ENCODE results near the gene TMEM163. TPM values are rescaled to one million over a fixed set of nuclear protein-coding genes. Genes with fewer than 3 reads are reported as not detected.

TMEM163 gene
- total RNA-seq, 1 donor from 2014 or later = 2.4 TPM

DNA sequence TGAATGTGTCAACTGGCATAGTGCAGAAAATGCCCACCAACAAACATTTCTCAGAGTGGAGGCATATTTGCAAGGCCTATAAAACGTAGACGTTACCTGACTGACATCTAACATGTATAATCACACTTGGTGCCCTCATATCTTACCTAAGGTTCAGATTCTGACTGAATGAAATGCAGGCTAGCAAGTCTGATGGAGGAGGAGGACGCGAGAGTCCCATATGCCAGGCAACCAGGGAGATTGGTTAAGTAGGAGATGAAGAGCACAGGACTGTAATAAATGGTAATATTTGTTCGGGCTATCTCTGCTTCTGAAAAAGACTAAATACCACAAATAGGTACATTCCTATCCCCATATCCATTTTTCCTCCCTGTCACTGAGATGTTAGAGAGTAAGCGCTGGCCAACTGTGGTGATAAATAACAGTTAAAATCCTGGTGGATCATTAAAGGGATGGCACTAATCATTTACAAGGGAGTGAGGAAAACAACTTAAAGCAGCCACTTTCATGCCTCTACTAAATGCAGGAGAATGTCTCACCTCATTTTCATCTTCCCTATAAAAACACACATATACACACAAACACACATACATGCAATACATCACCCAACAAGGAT, 217.2 kb downstream of the TMEM163 start:
- Histone ChIP-seq H3K27me3 (ENCODE audit: control insufficient read depth, insufficient read depth, low read length) (no peaks in the 10 kb centered on the region), H3K4me3 (ENCODE audit: low read depth, low read length) (no peak overlapping the region), H3K36me3 (ENCODE audit: control insufficient read depth, insufficient read depth, low read length) (no peaks in the 10 kb centered on the region)
- TF ChIP-seq, protein P1, sequence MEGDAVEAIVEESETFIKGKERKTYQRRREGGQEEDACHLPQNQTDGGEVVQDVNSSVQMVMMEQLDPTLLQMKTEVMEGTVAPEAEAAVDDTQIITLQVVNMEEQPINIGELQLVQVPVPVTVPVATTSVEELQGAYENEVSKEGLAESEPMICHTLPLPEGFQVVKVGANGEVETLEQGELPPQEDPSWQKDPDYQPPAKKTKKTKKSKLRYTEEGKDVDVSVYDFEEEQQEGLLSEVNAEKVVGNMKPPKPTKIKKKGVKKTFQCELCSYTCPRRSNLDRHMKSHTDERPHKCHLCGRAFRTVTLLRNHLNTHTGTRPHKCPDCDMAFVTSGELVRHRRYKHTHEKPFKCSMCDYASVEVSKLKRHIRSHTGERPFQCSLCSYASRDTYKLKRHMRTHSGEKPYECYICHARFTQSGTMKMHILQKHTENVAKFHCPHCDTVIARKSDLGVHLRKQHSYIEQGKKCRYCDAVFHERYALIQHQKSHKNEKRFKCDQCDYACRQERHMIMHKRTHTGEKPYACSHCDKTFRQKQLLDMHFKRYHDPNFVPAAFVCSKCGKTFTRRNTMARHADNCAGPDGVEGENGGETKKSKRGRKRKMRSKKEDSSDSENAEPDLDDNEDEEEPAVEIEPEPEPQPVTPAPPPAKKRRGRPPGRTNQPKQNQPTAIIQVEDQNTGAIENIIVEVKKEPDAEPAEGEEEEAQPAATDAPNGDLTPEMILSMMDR (IDR thresholded peaks at IDR 0.05; ENCODE audit: insufficient read depth, low read length, poor library complexity, severe bottlenecking) = no peak
- no peak for DNase-seq (ENCODE audit: low read depth)

DNA sequence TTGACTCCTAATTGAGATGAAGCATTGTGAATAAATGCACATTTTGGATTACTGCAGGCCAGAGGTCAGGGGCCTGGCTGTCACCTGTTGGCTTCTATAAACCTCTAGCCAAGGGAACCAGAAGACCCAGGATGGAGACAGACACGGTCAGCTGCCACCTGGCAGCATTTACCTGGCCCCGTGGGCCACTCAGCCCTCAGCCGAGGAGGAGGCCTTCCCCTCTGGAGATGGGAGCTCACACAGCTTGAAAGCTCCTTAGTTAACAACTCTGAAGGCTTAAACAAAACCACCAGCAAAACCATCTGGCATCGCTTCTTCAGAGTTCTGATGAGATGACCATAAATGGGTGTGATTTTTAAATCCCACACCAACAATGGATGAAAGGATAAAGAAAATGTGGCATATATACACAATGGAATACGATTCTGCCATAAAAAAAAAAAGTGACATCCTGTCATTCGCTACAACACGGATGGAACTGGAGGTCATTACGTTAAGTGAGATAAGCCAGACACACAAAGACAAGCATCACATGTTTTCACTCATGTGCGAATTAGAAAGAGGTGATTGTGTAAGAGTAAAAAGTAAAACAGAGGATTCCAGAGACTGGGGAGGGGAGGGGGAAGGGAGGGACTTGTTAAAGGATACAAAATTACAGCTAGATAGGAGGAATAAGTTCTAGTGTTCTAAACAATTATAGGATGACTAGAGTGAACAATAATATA, 218.4 kb downstream of the TMEM163 start:
- H3K36me3 ChIP-seq (ENCODE audit: control insufficient read depth, insufficient read depth, low read length) = no peaks in the 10 kb centered on the region
- no peak for DNase-seq (ENCODE audit: low read depth)
- TF ChIP-seq, protein P1 (IDR thresholded peaks at IDR 0.05; ENCODE audit: insufficient read depth, low read length, poor library complexity, severe bottlenecking) = no peak

GRCh38 chr2:134499307-134499926, 219.4 kb downstream of the TMEM163 start:
- no peak for DNase-seq (ENCODE audit: low read depth)
- Histone ChIP-seq H3K36me3 (ENCODE audit: control insufficient read depth, insufficient read depth, low read length) (no peaks in the 10 kb centered on the region), H3K27me3 (ENCODE audit: control insufficient read depth, insufficient read depth, low read length) (no peaks in the 10 kb centered on the region), H3K4me3 (ENCODE audit: low read depth, low read length) (no peak overlapping the region)
- TF ChIP-seq, protein P1 (IDR thresholded peaks at IDR 0.05; ENCODE audit: insufficient read depth, low read length, poor library complexity, severe bottlenecking) = no peak

More for the DNA sequence above, 218.4 kb downstream of the TMEM163 start:
- H3K27me3 ChIP-seq (ENCODE audit: control insufficient read depth, insufficient read depth, low read length) = no peaks in the 10 kb centered on the region
- no peak overlapping the region for H3K4me3 ChIP-seq (ENCODE audit: low read depth, low read length)

GRCh38 chr2:134498654-134499053, 220.1 kb downstream of the TMEM163 start:
- Histone ChIP-seq H3K27me3 (ENCODE audit: control insufficient read depth, insufficient read depth, low read length) (no peaks in the 10 kb centered on the region), H3K36me3 (ENCODE audit: control insufficient read depth, insufficient read depth, low read length) (no peaks in the 10 kb centered on the region), H3K4me3 (ENCODE audit: low read depth, low read length) (no peak overlapping the region)
- no peak for DNase-seq (ENCODE audit: low read depth)
- TF ChIP-seq, protein P1 (IDR thresholded peaks at IDR 0.05; ENCODE audit: insufficient read depth, low read length, poor library complexity, severe bottlenecking) = no peak

DNA sequence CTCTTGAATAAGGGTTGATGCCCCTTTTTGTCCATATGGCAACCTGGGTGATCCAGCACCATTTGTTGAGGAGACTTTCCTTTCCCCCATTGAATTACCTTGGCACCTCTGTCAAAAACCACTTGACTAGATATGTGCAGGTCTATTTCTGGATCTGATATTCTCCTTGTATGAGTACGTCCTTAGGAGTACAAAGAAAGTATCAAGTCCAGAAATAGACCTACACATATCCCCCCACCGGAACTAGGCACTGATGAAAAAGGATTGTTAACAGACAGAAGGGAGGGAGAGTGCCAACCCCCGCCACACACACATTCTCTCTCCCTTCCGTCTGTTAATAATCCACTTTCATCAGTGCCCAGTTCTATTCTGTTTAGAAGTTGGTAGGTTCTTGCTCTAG, 225.0 kb downstream of the TMEM163 start:
- no peaks in the 10 kb centered on the region for H3K27me3 ChIP-seq (ENCODE audit: control insufficient read depth, insufficient read depth, low read length)
- no peak overlapping the region for H3K4me3 ChIP-seq (ENCODE audit: low read depth, low read length)
- DNase-seq (ENCODE audit: low read depth) = no peak
- TF ChIP-seq, protein P1 (IDR thresholded peaks at IDR 0.05; ENCODE audit: insufficient read depth, low read length, poor library complexity, severe bottlenecking) = no peak
- no peaks in the 10 kb centered on the region for H3K36me3 ChIP-seq (ENCODE audit: control insufficient read depth, insufficient read depth, low read length)

Measured in kidney epithelial cell (primary cell).